Astrocyte (in vitro differentiated cells and primary cell): Measurements from ENCODE around the gene FBN1.

Experiments used
- CTCF ChIP-seq: IDR thresholded peaks from 2 replicates; pipeline ENCODE4 v1.5.1; 2011; ENCODE audit warnings: low read depth, mild to moderate bottlenecking, inconsistent platforms, low read length, moderate library complexity; ENCODE audit not compliant: insufficient read depth
- EZH2 ChIP-seq: IDR thresholded peaks from 2 replicates; pipeline ENCODE4 v1.6.1; 2012; ENCODE audit warnings: mild to moderate bottlenecking, low read length, inconsistent platforms; ENCODE audit not compliant: insufficient read depth

GRCh38 chr15:48664436-48664835 is 18.9 kb upstream of the FBN1 start:
- TF ChIP-seq CTCF (no peak), EZH2 (no peak)
